Hematopoietic multipotent progenitor cell (in vitro differentiated cells): Measurements from ENCODE around the gene CBX5. TPM values are rescaled to one million over a fixed set of nuclear protein-coding genes. Genes with fewer than 3 reads are reported as not detected.
"Not testable (repeated sequence)": the region's sequence is repeated elsewhere in the genome, so short reads cannot be mapped to it uniquely, and the experiment has no call there.

Experiments
- DNase-seq, 3 donors: peaks; one replicate each; pipeline ENCODE4 v3.0.0-alpha.2; 2011 to 2015; ENCODE audit warnings: low read depth in 2 of 3, low spot score in 2 of 3
- total RNA-seq: library from RNA; depleted of rRNA; stranded (reverse); fragments of >200 nt; gene quantifications from one replicate; pipeline ENCODE4 v1.2.3, GENCODE V29; 2012

CBX5 gene
- total RNA-seq, 1 donor = 21.8 TPM

GRCh38 chr12:54272214-54272613, 7.7 kb downstream of the CBX5 start:
- DNase-seq = no peak

GRCh38 chr12:54270345-54270744, 9.6 kb downstream of the CBX5 start:
- no peak for DNase-seq

GRCh38 chr12:54266852-54267251, 13.1 kb downstream of the CBX5 start:
- no peak for DNase-seq

- no peak for DNase-seq
Measured at GRCh38 chr12:54265364-54265812, 14.5 kb downstream of the CBX5 start.

- peak in 2 of 3 donors; percentile 27 to 28 for DNase-seq
Measured at GRCh38 chr12:54262403-54262925, 17.5 kb downstream of the CBX5 start.

- DNase-seq = peak in 1 of 3 donors; percentile 37
Measured at GRCh38 chr12:54261815-54262402, 18.0 kb downstream of the CBX5 start.

- DNase-seq = peak in 2 of 3 donors; percentile 76 to 81
Measured at GRCh38 chr12:54259194-54260011, 20.5 kb downstream of the CBX5 start.

- no peak for DNase-seq
Measured at GRCh38 chr12:54258201-54258681, 21.7 kb downstream of the CBX5 start.

- DNase-seq = no peak
Measured at GRCh38 chr12:54257332-54257731, 22.6 kb downstream of the CBX5 start.

- DNase-seq = no peak
Measured at GRCh38 chr12:54253240-54253639, 26.7 kb downstream of the CBX5 start.

- peak in 2 of 3 donors; percentile 56 to 81 for DNase-seq
Measured at GRCh38 chr12:54251667-54252284, 28.1 kb downstream of the CBX5 start.

- no peak for DNase-seq
Measured at GRCh38 chr12:54249489-54249888, 30.4 kb downstream of the CBX5 start.

- no peak for DNase-seq
Measured at GRCh38 chr12:54246011-54246641, 33.8 kb downstream of the CBX5 start.

GRCh38 chr12:54240971-54241588, 38.8 kb downstream of the CBX5 start:
- no peak for DNase-seq

- DNase-seq = no peak
Measured at GRCh38 chr12:54240129-54240528, 39.8 kb downstream of the CBX5 start.

- DNase-seq = no peak
Measured at GRCh38 chr12:54239620-54240019, 40.3 kb downstream of the CBX5 start.

- no peak for DNase-seq
Measured at GRCh38 chr12:54238531-54238930, 41.4 kb downstream of the CBX5 start.

- DNase-seq = no peak
Measured at GRCh38 chr12:54232790-54233189, 47.1 kb downstream of the CBX5 start.

- not testable (repeated sequence) for DNase-seq
Measured at GRCh38 chr12:54231269-54231668, 48.7 kb downstream of the CBX5 start.

GRCh38 chr12:54230555-54230954, 49.4 kb downstream of the CBX5 start:
- no peak for DNase-seq
